GM21576 (cell line): ENCODE data around the gene PLIN1.

ENCODE experiments used
- ATAC-seq: cut with Tn5 transposase; IDR thresholded peaks from one replicate; pipeline ENCODE4 v1.9.1; 2021; ENCODE audit warnings: mild to moderate bottlenecking, moderate library complexity; ENCODE audit not compliant: unreplicated experiment

PLIN1 gene

DNA sequence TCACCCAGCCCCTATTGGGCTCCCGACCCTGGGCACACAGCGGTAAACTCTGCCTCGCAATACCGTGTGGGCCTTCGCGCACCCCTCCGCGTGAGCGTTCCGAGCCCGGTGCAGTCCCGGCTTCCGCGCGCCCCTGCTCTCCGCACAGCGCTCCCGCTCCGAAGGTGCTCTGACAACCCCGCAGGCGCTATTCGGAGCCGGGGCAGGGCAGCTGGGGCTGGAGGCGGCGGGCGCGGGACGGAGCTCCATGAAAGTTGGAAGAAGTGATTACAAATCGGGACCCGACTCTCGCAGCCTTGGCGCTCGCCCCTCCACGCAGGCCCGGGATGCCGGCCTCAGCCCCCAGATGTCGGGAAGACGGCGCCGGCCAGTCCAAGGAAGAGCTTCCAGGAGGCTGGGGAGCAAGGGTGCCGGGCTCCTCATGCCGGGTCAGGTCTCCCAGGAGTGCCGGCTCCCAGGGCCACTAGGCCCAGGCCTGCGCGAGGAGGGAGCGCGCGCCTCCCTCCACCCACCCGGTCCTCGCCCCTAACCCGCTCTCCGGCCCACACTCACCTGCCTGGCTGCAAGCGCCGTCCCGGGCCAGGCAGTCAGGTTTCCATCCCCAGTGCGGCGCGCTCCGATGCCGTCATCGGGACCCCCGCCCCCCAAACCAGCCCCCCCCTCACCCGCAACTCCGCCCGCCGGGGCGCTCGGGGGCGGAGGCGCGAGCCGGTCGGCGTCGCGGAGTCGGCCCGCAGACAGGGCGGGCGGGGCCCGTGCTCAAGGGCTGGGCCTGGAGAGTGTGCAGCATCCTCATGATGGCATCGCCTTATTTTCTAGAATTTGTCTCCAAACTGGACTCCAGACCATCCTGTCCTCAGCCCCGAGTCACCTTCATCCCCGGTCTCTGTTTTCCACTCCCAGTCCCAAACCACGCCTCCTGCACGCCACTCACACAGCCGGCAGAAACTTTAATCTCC, 24.0 kb downstream of the PLIN1 start, which contains the start of gene KIF7:
KIF7 (minus strand) TSS at position 621 of the 959 bp plus-strand sequence. CDS start 2,537 bp downstream, outside the sequence.
- ATAC-seq = no peak

DNA sequence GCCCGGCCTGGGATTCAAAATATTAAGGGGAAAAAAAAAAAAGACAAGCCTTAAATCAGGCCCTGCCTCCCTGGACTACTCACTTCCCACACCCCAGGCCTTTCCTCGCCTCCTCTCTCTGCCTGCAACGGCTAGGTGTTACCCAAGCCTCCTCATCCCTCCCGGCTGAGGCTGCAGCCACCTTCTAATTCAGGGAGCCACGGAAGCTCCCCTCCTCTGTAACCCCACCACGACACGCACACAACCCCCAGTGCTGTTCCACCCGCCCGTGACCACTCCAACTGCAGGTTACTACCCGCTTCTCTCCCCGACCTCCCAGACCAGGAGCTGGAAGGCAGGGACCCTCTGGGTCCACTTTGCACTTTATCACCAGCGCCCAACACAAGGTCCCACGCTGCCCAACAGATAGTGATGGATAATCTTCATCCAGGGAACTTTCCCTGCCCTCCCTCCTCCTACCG, 24.8 kb downstream of the PLIN1 start:
- no peak for ATAC-seq

DNA sequence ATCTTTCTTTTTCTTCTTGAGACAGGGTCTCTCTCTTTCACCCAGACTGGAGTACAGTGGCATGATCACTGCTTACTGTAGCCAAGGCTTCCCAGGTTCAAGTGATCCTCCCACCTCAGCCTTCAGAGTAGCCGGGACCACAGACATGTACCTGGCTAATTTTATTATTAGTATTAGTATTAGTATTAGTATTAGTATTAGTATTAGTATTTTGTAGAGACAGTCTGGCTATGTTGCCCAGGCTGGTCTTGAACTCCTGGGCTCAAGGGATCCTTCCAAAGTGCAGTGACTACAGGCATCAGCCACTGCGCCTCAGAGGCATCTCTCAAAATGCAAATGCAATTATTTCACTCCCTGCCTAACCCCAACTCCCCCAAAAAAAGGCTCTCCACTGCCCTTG, 25.6 kb downstream of the PLIN1 start:
- no peak for ATAC-seq

DNA sequence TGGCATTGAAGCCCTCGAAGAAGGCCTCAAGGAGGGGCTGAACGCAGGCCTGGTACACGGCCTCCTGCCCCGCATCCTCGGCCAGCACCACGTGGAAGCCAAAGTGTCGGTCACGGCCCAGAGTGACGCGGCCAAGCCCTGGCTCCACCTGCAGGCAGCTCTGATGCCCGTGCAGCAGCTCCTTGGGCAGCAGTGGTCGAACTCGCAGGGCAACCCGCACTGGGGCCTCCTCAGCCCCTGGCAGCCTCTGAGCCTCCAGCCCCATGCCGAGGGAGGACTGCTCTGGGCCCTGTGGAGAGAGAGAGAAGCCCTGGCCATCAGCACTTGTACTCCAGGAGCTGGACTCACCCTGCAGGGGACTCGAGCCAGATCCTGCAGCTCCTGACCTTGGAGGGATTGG, 26.5 kb downstream of the PLIN1 start:
- ATAC-seq = no peak

DNA sequence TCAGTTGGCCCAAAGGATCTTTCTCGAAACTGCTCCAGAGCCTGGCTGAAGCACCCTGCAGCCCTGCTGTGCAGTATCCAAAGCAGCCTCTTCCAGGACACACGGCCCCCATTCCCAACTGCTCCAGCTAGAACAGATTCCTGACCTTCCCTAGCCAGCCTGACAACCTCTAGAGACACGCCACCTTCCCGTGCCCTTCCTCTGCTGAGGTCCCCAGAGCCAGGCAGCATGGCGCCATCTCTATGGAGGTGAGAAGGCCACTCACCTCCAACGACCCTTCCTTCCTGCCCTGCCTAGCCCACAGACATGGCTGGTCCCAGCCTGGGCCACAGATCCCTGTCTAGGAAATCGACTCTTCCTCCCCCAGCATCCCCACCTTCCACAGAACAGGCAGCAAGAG, 27.0 kb downstream of the PLIN1 start:
- no peak for ATAC-seq

DNA sequence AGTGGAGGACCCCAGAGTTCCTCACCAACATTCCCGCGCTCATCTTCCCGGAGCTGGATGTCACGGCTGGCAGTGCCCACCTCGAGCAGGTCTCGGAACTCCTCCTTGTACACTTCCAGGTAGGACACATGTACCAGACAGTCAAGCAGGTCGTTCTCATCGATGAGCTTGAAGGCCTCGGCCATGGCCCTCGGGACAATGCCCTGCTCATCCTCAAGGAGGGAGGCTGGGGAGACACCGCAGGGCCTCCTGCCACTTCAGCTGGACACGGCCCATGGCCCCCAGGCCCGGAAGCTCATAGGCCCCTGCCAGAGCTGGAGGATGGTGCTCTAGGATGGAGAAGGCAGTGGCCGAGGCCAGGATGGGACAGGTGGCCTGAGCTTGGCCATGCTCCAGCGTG, 29.5 kb downstream of the PLIN1 start:
- no peak for ATAC-seq

DNA sequence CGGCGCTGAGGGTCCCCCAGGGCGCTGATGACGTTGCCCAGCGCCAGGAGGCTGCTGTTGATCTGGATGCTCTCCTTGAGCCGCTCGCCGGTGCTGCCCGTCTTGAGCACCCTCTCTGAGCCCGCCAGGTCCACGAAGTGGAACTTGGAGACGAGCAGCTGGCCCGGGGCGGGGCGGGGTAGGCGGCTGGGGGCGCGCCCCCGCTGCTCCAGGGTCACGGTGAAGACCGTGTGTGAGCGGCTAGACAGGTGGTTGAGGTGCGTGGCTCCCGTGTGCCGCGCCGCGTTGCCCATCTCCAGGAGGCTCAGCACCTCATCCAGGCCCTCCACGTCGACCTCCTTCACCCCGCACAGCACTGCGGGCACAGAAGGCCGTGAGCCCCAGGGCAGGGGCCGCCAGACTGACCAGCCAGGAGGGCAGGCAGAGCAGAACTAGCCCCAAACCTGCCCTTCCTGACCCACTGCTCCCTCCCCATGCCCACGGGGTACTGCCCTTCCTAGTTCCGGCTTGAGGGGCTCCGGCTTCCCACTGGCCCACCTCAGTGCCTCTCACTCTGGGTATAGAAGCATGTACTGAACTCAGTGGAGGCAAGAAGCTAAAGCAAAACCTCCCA, 30.0 kb downstream of the PLIN1 start:
- ATAC-seq = no peak

DNA sequence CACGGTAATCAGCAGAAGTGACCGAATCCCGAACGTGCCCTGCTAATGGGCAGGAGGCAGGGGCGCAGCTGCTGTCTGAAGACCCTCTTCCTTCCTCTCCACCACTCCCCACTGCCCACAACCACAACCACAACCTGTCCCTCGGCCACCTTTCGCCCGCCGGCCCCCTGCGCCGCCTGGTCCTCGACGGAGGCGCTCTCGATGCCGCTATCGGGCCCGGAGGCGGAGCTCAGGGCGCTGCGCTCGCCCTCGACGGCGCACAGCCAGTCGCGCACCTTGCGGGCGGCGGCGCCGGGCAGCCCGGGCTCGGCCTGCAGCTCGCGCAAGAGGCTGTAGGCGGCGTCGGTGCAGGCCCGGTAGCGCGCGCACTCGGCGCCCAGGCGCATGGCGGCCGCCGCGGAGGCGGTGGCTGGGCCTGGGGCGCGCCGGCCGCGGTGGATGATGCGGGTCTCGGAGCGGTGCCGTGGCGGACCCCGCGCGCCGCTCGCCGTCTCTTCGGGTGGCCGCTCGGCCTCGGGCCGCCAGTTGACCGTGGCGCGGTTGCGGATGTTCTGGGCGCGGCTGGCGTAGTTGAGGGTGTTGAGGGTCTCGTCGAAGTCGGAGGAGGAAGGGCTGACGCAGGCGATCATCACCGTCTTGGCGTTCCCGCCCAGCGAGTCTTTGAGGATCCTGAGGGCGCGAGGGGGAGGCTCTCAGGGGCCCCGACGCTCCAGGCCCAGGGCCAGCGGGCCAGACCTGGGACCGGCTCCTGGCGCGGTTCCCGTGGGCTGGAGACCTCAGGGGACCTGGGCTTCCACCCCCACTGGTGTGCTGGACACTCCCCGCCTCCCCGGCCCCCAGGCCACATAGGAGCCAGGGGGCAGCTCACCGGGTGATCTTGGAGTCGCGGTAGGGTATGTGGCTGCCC, 30.8 kb downstream of the PLIN1 start:
- no peak for ATAC-seq

DNA sequence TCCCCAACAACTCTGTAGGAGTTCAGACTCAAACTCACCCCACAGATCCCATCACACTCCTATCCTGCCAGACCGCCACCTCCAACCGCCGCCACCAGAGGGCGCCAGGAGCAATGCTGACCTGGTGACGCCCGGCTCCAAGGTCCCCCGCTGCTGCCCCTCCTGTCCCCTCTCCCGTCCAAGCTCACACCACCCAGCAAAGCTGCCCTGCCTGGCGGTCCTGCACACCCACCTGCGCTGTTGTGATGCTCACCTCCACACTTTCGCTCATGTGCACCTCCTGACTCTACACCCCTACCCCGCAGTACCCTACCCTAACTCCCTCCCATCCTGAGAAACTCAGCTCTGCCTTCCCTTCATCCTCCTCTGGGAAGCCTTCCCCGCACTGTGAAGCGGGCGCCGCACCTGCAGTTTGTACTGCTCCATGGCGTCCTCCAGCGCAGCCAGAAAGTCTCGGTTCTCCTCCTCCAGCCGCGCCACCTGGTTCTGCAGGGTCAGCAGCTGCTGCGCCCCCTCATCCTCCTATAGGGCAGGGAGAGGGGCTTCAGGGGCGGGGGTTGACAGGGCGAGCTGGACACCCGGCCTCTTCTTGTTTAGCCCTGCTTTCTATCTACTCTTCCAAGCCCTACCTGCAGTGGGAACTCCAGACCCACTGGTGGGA, 31.8 kb downstream of the PLIN1 start:
- no peak for ATAC-seq

DNA sequence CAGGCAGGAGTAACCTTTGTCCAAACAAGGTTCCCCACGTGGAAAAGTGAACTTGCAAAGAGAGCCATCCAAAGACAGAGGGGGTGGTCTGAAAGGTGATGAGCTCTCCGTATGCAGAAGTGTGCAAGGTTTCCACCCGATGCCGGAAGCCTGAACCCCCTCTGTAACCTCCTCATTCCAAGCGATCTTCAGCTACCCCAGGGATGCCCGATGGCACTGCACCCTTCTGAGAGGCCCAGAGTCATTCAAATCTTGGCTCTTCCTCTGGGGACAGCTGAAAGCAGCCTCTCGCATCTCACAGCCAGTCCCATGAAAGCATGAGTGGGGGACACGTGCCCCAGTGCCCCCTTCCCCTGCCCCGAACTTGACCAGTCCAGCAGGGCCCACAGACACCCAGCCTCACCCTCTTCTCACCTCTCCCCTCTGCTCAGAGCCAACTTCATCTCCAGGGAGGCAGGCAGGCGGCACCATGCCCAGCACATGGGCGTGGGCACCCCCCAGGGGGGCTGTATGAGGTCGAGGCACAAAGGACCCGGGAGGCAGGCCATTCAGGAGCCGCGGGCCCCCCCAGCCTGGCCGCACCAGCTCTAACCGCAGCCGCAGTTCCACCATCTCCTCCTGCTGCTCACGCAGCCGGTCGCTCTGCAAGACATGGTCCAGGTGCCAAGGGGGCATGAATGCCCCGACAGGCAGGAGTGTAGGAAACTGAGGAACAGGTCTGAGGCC, 32.6 kb downstream of the PLIN1 start:
- no peak for ATAC-seq

DNA sequence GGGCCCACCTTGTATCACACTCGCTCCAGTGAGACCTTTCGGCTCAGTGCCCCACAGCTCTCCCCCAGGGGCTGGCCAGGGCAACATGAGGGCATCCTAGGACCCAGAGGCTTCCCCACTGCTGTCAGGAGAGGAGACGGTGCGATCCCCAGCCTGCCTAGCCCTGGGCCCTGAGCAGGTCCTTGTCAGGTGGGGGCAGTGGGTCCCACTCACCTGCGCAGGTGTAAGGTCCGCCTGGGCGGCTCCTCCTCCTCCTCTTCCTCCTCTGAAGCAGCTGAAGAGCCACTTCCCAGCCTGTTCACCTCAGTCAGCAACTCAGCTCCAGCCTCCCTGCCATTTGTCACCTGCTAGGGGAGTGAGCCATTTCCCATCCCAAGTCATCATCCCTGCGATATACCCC, 33.5 kb downstream of the PLIN1 start:
- no peak for ATAC-seq

DNA sequence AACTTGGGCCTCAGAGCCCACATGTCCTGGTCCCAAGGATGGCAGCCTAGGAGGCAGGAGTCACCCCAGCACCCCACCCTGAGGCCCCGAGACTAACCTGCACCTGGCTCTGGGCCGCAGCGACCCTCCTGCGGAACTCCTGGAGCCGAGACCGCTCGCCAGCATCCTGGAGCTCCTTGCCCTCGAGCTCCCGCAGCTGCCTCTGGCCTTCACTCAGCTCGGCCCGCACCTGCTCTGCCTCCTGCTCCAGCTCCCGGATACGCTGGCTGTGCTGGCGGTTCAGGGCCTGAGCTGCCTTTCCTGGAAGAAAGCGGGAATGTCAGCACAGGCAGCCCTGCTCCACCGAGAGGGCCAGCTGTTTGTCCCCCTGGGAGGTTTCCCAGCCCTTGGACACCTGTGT, 37.1 kb downstream of the PLIN1 start:
- no peak for ATAC-seq

DNA sequence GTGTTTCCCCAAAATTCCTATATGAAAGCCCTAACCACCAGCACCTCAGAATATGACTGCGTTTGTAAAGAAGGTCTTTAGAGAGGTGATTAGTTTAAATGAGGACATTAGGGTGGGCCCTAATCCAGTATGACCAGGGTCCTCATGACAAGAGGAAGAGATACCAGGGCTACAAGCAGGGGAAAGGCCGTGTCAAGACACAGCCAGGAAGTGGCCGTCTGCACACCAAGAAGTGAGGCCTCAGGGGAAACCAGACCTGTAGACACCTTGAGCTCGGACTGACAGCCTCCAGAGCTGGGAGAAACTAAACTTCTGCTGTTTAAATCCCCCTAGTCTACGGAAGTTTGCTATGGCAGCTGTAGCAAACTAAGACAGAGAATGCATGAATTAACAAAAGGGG, 38.1 kb downstream of the PLIN1 start:
- ATAC-seq = no peak

DNA sequence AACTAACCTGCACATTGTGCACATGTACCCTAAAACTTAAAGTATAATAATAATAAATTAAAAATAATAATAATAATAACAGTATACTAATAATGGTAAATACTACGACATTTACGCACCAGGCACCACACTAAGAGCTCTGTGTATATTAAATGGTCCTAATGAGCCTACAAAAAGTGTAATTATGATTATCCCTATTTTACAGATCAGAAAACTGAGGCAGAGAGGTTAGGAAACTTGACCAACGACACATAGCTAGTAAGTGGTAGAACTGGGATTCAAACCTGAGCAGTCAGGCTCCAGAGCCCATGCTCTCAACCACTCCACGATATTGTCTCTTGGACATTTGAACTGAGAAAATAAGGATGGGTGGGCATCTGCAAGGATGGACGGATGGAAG, 38.9 kb downstream of the PLIN1 start:
- no peak for ATAC-seq

DNA sequence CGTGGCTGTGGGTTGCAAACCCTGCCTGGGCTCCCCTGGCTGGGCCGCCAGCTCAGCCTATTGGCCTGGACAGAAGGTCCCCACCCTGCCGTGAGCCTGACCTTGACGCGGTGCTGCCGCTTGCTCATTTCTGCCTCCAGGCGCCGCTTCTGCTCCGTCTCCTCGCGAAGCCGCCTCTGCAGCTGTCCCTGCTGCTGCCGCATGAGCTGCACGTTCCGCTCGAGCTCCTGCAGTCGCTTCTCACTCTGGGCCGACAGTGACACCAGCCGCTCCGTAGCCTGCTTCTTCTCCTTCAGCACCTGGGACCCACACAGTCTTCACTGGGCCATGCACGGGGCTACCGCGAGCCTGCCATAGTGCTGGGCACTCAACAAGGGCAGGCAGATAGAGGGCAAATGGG, 45.6 kb downstream of the PLIN1 start:
- ATAC-seq = no peak

DNA sequence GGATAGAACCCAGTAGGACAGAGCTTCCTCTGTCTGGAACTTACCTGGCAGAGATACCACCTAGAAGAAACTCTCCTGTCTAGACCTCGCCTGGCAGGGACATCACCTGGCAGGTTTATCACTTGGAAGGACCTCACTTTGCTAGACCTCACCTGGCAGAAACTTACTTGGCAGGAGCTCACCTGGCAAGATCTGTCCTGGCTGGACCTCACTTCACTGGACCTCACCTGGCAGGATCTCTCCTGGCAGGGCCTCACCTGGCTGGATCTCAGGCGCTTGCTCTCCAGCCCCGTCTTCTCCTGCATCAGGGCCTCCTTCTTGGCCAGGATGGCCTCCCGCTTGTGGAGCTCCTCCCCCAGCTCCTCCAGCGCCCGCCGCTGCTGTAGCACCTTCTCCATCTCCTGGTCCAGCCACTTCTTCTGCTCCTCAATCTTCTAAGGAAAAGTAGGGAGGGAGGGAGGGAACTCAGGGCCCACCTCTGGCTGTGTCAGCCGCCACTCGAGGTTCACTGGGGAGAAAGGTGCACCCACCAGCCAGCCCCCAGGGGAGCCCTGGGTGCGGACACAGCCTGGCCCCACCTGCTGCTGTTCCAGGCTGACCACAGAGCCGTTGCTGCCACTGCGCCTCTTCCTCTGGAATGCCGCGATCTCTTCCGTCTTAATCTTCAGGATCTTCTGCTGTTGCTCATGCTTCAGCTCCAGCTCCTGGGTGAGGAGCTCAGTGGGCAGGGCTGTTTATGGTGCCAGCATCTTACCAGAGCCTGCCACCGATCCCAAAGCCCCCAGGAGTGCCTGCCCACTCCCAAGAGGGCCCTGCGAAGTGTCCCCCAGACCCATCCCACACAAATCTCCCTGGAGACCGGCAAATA, 46.4 kb downstream of the PLIN1 start:
- ATAC-seq = no peak

DNA sequence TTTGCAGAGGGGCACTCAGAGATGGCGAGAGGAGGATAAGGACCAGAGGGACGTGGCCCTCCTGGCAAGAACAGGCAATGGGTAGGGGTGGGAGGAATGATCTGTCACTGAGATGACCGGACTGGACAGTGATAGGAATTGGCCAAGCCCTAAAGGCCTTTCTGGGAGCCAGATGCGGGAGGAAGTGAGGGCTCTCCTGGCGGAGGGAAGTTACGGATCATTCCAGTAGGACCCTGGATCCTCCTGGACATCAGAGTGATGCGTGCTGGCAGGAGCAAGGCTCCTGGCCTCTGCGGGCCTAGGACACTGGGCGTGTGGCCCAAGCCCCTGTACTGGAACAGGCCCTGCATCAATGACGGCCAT, 47.3 kb downstream of the PLIN1 start:
- no peak for ATAC-seq

DNA sequence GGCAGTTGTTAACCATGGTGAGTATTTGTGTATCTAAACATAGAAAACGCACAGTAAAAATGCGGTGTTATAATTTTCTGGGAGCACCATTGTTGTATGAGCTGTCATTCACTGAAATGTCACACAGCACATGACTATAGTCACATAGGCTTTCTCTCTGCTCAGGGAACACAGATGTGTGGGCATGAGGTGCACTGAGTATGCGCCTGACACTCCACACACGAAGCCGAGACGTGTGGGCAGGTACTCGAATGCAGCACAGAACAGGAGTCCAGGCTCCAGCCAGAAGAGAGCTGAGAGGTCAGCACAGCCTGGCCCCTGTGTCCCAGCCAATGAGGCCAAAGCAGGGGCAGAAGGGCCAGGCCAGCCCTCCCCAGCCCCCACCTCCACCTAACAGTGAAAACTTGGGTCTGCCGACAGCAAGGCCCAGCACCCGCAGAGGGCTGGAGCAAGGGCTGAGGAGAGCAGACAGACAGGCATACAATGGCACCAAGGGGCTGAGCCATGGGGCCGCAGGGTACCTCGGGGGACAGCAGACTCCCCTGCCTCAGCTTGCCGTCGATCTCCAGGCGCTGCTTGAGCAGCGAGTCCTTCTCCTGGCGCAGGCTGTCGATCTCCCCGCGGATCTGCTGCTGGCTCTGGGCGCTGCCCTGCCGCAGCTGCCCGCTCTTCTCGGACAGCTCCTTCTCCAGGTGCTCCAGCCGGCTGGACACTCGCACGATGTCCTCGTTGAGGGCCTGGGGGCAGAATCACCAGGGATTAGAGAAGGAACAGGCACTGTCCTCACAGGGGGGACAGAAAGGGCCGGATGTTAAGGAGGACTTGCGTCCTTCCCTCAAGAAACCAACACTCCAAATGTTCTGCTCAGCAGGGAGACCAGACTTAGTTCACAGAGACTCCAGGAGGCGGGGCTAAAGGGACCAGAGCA, 47.9 kb downstream of the PLIN1 start:
- no peak for ATAC-seq
